NT2/D1 (cell line): Measurements from ENCODE around the gene PRRG3.

Experiments
- DNase-seq: peaks from one replicate; pipeline ENCODE4 v3.0.0-alpha.2; 2011; ENCODE audit warnings: low read depth, low spot score
- H3K27me3 ChIP-seq: 2 replicates; pipeline ENCODE4 v1.6.0; 2011; ENCODE audit warnings: mild to moderate bottlenecking; ENCODE audit not compliant: insufficient read length, insufficient read depth
- H3K36me3 ChIP-seq: 2 replicates; pipeline ENCODE4 v1.6.1; 2011; ENCODE audit warnings: mild to moderate bottlenecking, low read length, mixed read lengths; ENCODE audit not compliant: insufficient read depth, insufficient read length
- H3K4me1 ChIP-seq: 2 replicates; pipeline ENCODE4 v1.5.1; 2011; ENCODE audit not compliant: insufficient read depth, insufficient read length
- H3K4me3 ChIP-seq: 2 replicates; pipeline ENCODE4 v1.5.1; 2011; ENCODE audit warnings: low read depth; ENCODE audit not compliant: insufficient read length
- H3K9ac ChIP-seq: 2 replicates; pipeline ENCODE4 v1.6.0; 2011; ENCODE audit warnings: low read depth; ENCODE audit not compliant: insufficient read length
- H3K9me3 ChIP-seq: 2 replicates; pipeline ENCODE4 v1.5.1; 2011; ENCODE audit warnings: mild to moderate bottlenecking, low read length; ENCODE audit not compliant: insufficient read depth
- SUZ12 ChIP-seq: IDR thresholded peaks from 2 replicates; pipeline ENCODE4 v1.6.1; 2011; ENCODE audit not compliant: insufficient read length, insufficient read depth; ENCODE audit errors: extremely low read depth
- YY1 ChIP-seq: IDR thresholded peaks from 2 replicates; pipeline ENCODE4 v1.6.1; 2011; ENCODE audit not compliant: insufficient read length, insufficient read depth
- ZNF274 ChIP-seq: IDR thresholded peaks from 2 replicates; pipeline ENCODE4 v1.6.1; 2011; ENCODE audit warnings: mild to moderate bottlenecking, low read depth, low read length

PRRG3 gene

DNA sequence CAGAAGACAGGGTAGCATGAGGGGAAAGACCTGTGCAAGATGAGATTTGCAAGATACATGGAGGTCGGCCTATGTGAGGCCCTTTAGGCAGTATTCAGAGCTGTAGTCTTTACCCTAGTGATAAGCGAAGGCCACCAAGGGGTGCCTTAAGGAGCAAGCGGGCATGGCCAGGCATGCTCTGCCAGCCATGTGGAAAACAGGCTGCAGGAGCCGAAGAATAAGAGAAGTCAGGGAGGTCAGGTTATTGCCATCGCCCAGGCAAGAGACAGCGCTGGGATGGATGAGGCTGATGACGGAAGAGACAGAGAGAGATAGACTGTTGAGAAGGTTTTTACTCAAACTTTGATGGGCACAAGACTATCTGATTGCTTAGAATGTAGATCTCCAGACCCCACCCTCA, 13.6 kb downstream of the PRRG3 start:
- TF ChIP-seq YY1 (no peak), SUZ12 (no peak), ZNF274 (no peak)
- Histone ChIP-seq H3K4me3 (no peak overlapping the region), H3K4me1 (no peaks in the 10 kb centered on the region), H3K9ac (no peak overlapping the region), H3K9me3 (no peaks in the 10 kb centered on the region), H3K36me3 (no peaks in the 10 kb centered on the region), H3K27me3 (no peaks in the 10 kb centered on the region)
- no peak for DNase-seq

DNA sequence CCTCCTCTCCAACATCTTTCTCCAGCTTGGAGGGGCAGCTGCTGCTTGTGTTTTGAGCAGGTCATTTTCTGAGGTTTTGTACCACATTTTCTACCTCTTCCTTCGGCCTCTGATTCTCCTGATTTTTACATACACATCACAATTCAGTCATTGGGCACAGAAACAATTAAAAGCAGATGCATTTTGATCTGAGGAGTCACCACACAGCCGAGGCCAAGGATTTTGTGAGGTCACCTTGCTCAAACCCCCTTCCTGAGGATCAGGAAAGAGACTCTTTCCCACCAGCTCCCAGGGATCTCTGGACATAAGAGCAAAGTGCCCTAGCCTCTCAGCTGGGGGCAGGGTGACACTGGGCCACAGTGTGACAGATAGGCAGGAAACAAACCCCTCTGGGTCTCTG, 15.2 kb downstream of the PRRG3 start:
- Histone ChIP-seq H3K36me3 (no peaks in the 10 kb centered on the region), H3K27me3 (no peaks in the 10 kb centered on the region), H3K9me3 (no peaks in the 10 kb centered on the region), H3K4me1 (no peaks in the 10 kb centered on the region), H3K4me3 (no peak overlapping the region), H3K9ac (no peak overlapping the region)
- no peak for DNase-seq
- TF ChIP-seq SUZ12 (no peak), ZNF274 (no peak), YY1 (no peak)

DNA sequence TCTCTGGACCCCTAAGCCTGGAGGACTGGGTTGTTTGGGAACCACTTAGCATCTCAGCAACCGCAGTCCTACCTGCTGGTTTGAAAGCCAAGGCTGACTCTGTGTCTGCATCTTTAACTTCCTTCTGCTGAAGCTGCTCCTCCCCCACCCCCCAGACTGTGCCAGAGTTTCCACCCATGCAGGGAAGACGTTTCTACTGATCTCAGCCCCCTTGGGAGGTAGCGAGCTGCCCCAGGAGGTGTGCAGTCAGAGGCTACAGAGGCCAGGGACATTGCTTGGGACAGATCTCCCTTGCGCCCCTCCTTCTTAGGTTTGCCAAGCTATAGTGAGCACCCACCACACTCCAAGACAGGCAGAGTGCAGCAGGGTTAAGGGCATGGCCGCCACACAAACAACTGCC, 15.9 kb downstream of the PRRG3 start:
- DNase-seq = no peak
- Histone ChIP-seq H3K9me3 (no peaks in the 10 kb centered on the region), H3K36me3 (no peaks in the 10 kb centered on the region), H3K4me1 (no peaks in the 10 kb centered on the region), H3K9ac (no peak overlapping the region), H3K27me3 (no peaks in the 10 kb centered on the region), H3K4me3 (no peak overlapping the region)
- no peak for TF ChIP-seq ZNF274
- no peak for TF ChIP-seq YY1

DNA sequence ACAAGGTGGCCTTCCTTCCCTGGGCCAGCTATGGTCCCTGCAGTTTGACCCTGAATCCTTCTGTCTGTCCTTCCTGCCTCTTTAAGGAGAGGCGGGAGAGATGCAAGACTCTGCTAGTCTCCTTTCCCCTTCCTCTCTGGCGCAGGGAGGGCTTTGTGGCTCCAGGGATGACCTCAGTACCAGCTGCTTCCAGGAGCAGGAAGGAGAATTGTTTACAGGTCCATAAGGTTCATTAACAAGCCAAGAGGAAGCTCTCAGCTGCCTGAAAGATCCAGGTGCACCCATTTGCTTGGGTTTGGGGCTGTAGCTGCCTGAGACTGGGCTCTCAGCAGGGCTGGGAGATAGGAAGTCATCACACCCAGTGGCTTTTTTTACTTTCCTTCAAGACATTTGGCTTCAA, 16.5 kb downstream of the PRRG3 start:
- H3K4me1 ChIP-seq = no peaks in the 10 kb centered on the region
- no peaks in the 10 kb centered on the region for H3K9me3 ChIP-seq
- no peak for TF ChIP-seq ZNF274
- no peak for TF ChIP-seq YY1
- no peak for DNase-seq
- no peak overlapping the region for H3K4me3 ChIP-seq
- no peak overlapping the region for H3K9ac ChIP-seq
- H3K36me3 ChIP-seq = no peaks in the 10 kb centered on the region
- no peaks in the 10 kb centered on the region for H3K27me3 ChIP-seq

DNA sequence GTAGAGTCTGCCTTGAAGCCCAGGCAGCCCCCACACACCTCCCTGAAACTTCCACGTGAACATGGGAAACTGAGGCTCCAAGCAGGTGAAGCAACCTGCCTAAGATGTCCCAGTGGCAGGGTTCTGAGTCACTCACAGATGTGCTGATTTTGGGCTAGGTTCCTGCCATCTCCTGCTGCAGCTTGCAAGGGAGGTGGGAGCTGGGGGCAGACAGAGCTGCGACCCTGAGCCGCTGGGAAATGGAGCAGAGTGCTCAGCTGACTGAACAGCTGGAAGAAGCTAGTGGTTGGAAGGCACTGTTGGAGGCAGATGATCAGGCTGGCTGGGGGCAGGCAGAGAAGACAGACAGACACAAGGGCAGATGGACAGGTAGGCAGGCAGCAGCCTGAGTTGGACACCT, 17.0 kb downstream of the PRRG3 start:
- H3K9ac ChIP-seq = no peak overlapping the region
- DNase-seq = no peak
- no peak overlapping the region for H3K4me3 ChIP-seq
- TF ChIP-seq YY1 (no peak), SUZ12 (no peak), ZNF274 (no peak)
- H3K4me1 ChIP-seq = no peaks in the 10 kb centered on the region
- H3K9me3 ChIP-seq = no peaks in the 10 kb centered on the region
- H3K27me3 ChIP-seq = no peaks in the 10 kb centered on the region
- no peaks in the 10 kb centered on the region for H3K36me3 ChIP-seq

DNA sequence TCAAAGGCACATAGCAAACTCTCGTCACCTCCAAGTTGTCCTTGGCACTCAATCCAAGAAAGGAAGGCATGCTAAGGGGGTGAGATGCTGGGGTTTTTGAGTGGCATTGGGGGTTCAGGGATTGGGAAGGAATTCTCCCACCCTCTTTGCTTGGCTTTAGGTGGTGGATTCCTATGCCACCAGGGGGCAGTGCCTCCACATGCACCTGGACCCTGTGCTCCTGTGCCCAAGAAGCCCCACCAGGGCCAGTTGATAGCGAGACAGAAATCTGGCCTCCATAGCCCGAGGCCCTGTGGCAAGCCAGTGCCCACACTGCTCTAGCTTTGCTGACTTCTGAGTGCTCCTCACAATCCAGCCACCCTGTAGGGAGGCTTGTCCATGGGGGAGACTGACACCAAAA, 18.6 kb downstream of the PRRG3 start:
- TF ChIP-seq YY1 = no peak
- no peak for TF ChIP-seq ZNF274
- TF ChIP-seq SUZ12 = no peak
- Histone ChIP-seq H3K4me3 (no peak overlapping the region), H3K4me1 (no peaks in the 10 kb centered on the region), H3K36me3 (no peaks in the 10 kb centered on the region), H3K9me3 (no peaks in the 10 kb centered on the region), H3K27me3 (no peaks in the 10 kb centered on the region), H3K9ac (no peak overlapping the region)
- DNase-seq = no peak

DNA sequence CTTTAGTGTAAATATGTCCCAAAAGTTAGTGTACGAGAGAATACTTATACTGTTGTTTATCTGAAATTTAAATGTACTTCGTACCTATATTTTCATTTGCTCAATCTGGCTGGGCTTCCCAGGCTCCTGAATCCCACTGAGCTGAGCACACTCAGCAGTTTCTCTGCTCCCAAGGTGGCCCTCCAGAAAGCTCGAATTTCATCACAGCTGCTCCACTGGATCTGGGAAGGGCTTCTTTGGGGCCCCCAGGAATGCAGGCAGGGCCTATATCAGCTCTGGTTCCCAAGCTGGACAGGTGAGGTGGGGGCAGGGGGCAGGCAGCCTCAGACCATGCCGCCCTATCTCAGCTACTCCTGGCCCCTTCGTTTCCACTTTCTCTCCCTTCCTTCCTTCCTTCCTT, 19.1 kb downstream of the PRRG3 start:
- no peak overlapping the region for H3K9ac ChIP-seq
- no peak for TF ChIP-seq SUZ12
- TF ChIP-seq ZNF274 = no peak
- no peak for TF ChIP-seq YY1
- DNase-seq = no peak

DNA sequence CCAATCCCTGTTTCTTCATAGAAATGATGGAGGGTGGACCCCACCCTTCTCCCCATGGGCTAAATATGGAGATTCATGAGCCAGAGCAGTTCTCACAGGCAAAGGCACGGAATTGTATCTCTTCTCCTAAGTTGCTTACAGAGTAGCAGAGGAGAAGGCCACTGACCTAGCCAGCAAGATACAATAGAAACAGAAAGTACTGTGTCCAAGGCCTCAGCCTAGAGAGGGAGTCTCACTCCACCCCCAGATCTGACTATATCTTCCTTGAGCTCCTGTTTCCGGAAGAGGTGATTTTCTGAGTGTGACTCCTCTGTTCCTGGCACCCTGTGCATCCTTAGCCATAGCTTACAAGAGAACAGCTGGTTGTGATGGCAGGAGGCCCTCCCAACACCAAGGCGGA, 20.5 kb downstream of the PRRG3 start, which contains the start of gene FATE1:
Gene FATE1 (plus strand): TSS at position 284 of the 400 bp plus-strand sequence. CDS start 85 bp downstream, at position 369.
- no peaks in the 10 kb centered on the region for H3K9me3 ChIP-seq
- H3K4me1 ChIP-seq = no peaks in the 10 kb centered on the region
- no peak within 1 kb of the TSS for H3K9ac ChIP-seq
- H3K27me3 ChIP-seq = no peaks in the 10 kb centered on the region
- H3K4me3 ChIP-seq = no peak within 1 kb of the TSS
- TF ChIP-seq YY1 (no peak), ZNF274 (no peak), SUZ12 (no peak)
- no peak for DNase-seq
- no peaks in the 10 kb centered on the region for H3K36me3 ChIP-seq

More for the DNA sequence above, 19.1 kb downstream of the PRRG3 start:
- Histone ChIP-seq H3K4me1 (no peaks in the 10 kb centered on the region), H3K36me3 (no peaks in the 10 kb centered on the region), H3K27me3 (no peaks in the 10 kb centered on the region), H3K9me3 (no peaks in the 10 kb centered on the region), H3K4me3 (no peak overlapping the region)
